HL-60 (cell line): ENCODE data around the gene DDX20.

Experiments used
- DNase-seq, 2 experiments: peaks; one replicate each; pipeline ENCODE4 v3.0.0-alpha.2; 2010 to 2020; ENCODE audit warnings: low read depth in 1 of 2, low spot score in 1 of 2
- H3K27ac ChIP-seq: fragments of 250-450 bp; sonication (Bioruptor Pico); replicated peaks from 2 replicates; pipeline ENCODE4 v1.5.1; 2020; ENCODE audit warnings: mild to moderate bottlenecking, moderate library complexity
- H3K27me3 ChIP-seq: fragments of 250-450 bp; sonication (Bioruptor Pico); 2 replicates; pipeline ENCODE4 v1.5.1; 2021; ENCODE audit warnings: mild to moderate bottlenecking, moderate library complexity; ENCODE audit not compliant: insufficient read depth, poor library complexity, severe bottlenecking
- H3K4me3 ChIP-seq: replicated peaks from 2 replicates; pipeline ENCODE4 v1.5.1; 2011; ENCODE audit warnings: mild to moderate bottlenecking, control low read depth, low read length; ENCODE audit not compliant: insufficient read depth
- GABPA ChIP-seq: IDR thresholded peaks from 2 replicates; pipeline ENCODE4 v1.6.1; 2012; ENCODE audit warnings: low read depth
- POLR2AphosphoS5 ChIP-seq: IDR thresholded peaks from 2 replicates; pipeline ENCODE4 v1.6.1; 2012; ENCODE audit warnings: low read depth
- SPI1 ChIP-seq: IDR thresholded peaks from 2 replicates; pipeline ENCODE4 v1.6.1; 2012; ENCODE audit warnings: low read depth, mild to moderate bottlenecking, borderline replicate concordance
- TF ChIP-seq, protein P1 (sequence below): IDR thresholded peaks from 2 replicates; pipeline ENCODE4 v1.6.1; 2012; ENCODE audit warnings: low read depth; ENCODE audit not compliant: insufficient replicate concordance
- TF ChIP-seq, protein P2 (sequence below): IDR thresholded peaks from one replicate; pipeline ENCODE4 v1.5.1; 2011; ENCODE audit warnings: low read length, control low read depth, inconsistent platforms; ENCODE audit not compliant: insufficient read depth

The DDX20 gene

DNA sequence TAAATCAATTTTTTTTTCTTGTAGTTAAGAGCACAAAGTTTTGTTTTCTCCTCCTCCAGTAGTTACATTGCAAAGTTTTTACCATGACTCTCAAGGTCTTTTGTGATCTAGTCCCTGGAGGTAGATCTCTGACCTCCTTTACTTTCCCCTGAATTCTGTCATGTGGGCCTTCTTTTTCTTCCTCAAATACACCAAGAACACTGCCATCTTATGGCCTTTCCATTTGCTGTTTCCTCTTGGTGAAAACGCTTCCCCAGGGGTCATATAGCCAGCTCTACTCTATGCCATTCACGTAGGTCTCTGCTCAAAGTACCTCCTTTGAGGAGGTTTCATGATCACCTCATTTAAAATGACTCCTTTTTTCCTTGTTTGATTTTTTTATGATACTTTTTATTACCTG is 2.7 kb downstream of the DDX20 start:
- H3K27me3 ChIP-seq, result no peaks in the 10 kb centered on the region
- no peak for TF ChIP-seq POLR2AphosphoS5
- TF ChIP-seq, protein P1, sequence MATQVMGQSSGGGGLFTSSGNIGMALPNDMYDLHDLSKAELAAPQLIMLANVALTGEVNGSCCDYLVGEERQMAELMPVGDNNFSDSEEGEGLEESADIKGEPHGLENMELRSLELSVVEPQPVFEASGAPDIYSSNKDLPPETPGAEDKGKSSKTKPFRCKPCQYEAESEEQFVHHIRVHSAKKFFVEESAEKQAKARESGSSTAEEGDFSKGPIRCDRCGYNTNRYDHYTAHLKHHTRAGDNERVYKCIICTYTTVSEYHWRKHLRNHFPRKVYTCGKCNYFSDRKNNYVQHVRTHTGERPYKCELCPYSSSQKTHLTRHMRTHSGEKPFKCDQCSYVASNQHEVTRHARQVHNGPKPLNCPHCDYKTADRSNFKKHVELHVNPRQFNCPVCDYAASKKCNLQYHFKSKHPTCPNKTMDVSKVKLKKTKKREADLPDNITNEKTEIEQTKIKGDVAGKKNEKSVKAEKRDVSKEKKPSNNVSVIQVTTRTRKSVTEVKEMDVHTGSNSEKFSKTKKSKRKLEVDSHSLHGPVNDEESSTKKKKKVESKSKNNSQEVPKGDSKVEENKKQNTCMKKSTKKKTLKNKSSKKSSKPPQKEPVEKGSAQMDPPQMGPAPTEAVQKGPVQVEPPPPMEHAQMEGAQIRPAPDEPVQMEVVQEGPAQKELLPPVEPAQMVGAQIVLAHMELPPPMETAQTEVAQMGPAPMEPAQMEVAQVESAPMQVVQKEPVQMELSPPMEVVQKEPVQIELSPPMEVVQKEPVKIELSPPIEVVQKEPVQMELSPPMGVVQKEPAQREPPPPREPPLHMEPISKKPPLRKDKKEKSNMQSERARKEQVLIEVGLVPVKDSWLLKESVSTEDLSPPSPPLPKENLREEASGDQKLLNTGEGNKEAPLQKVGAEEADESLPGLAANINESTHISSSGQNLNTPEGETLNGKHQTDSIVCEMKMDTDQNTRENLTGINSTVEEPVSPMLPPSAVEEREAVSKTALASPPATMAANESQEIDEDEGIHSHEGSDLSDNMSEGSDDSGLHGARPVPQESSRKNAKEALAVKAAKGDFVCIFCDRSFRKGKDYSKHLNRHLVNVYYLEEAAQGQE, result no peak
- TF ChIP-seq, protein P2, sequence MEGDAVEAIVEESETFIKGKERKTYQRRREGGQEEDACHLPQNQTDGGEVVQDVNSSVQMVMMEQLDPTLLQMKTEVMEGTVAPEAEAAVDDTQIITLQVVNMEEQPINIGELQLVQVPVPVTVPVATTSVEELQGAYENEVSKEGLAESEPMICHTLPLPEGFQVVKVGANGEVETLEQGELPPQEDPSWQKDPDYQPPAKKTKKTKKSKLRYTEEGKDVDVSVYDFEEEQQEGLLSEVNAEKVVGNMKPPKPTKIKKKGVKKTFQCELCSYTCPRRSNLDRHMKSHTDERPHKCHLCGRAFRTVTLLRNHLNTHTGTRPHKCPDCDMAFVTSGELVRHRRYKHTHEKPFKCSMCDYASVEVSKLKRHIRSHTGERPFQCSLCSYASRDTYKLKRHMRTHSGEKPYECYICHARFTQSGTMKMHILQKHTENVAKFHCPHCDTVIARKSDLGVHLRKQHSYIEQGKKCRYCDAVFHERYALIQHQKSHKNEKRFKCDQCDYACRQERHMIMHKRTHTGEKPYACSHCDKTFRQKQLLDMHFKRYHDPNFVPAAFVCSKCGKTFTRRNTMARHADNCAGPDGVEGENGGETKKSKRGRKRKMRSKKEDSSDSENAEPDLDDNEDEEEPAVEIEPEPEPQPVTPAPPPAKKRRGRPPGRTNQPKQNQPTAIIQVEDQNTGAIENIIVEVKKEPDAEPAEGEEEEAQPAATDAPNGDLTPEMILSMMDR, result peak; percentile 9
- no peak for TF ChIP-seq GABPA
- no peak overlapping the region for H3K4me3 ChIP-seq
- DNase-seq, result peak in 1 of 2 experiments; percentile 26
- no peak overlapping the region for H3K27ac ChIP-seq

DNA sequence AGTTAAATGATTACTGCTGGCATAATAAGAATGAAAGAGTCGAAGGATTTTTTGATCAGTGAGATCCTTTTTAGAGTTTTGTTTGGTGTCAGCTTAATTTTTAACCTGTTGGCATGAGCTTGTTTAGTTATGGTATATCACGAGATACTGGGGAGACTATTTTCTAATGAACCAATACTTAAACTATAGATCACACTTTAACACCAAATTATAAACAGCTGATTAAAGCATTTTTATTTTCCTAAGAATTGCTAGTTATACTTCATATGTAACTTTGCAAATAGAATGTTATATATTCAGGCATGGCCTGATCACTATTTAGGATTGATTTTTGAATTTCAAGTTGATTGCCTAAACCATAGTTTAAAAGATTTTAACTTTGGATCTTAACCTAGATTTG is 6.0 kb downstream of the DDX20 start:
- no peak for DNase-seq
- no peak overlapping the region for H3K27ac ChIP-seq
- no peaks in the 10 kb centered on the region for H3K27me3 ChIP-seq
- TF ChIP-seq, protein P1, result no peak
- no peak for TF ChIP-seq SPI1
- TF ChIP-seq POLR2AphosphoS5, result no peak
- TF ChIP-seq GABPA, result no peak
- TF ChIP-seq, protein P2, result no peak
- H3K4me3 ChIP-seq, result no peak overlapping the region

DNA sequence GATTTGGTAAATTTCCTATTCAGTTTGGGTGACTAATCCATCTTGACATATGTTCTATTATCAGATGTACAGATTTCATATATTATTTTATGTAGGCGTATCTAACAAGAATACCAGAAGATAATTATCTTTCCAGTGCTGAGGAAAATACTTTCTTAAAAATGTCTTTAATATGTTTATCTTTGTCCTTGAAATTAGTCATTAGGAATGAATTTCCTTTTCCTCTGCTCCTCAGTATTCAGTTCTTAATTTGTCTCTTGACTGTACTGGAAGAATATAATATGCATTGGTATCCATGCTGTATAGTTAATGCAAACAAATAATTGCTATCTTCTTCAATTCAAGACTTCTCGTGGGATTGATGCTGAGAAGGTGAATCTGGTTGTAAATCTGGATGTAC is 6.6 kb downstream of the DDX20 start:
- no peak overlapping the region for H3K27ac ChIP-seq
- no peak for DNase-seq

DNA sequence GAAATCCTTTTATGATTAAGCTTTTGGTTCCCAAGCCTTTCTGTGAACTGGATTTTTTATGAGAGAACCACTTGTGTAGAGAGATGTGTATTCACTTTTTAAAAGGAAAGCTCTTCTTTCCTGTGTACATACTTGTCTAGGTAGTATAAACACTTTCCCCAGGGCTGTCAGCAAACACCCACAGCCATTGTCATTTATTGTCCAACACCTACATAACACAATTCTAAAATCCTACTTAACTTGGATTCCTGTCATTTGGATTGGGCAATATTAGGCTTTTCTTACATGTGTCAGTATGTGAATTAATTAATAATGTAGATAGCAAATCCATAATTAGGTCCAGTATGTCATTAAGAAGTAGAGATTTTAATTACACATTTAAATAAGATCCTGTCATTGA is 12.3 kb downstream of the DDX20 start:
- DNase-seq, result no peak
- no peak for TF ChIP-seq GABPA
- TF ChIP-seq, protein P1, result no peak
- no peak for TF ChIP-seq SPI1
- Histone ChIP-seq H3K27me3 (no peaks in the 10 kb centered on the region), H3K27ac (no peak overlapping the region; the same call in 1 of the 2 replicates), H3K4me3 (no peak overlapping the region)

More for the DNA sequence above, 6.6 kb downstream of the DDX20 start:
- no peaks in the 10 kb centered on the region for H3K27me3 ChIP-seq
- no peak overlapping the region for H3K4me3 ChIP-seq
- TF ChIP-seq SPI1 (no peak), GABPA (no peak)
- TF ChIP-seq, protein P2, result no peak
